ENCODE results near the gene DRD2.

DRD2 gene

GRCh38 chr11:113481672-113482071, 6.5 kb upstream of the DRD2 start:
- no peak for DNase-seq

- no peak for DNase-seq
Measured at GRCh38 chr11:113481226-113481625, 6.0 kb upstream of the DRD2 start.

GRCh38 chr11:113477321-113477720, 2.1 kb upstream of the DRD2 start:
- no peak for DNase-seq

GRCh38 chr11:113476553-113476952, 1.4 kb upstream of the DRD2 start:
- no peak for DNase-seq

- DNase-seq = peak; percentile 81
Measured at GRCh38 chr11:113474362-113475159, 637 bp downstream of the DRD2 start.

GRCh38 chr11:113473983-113474361, 1.2 kb downstream of the DRD2 start:
- DNase-seq = no peak

GRCh38 chr11:113472471-113472870, 2.7 kb downstream of the DRD2 start:
- DNase-seq = no peak

- DNase-seq = no peak
Measured at GRCh38 chr11:113470233-113470632, 5.0 kb downstream of the DRD2 start.

GRCh38 chr11:113468726-113469345, 6.4 kb downstream of the DRD2 start:
- DNase-seq = no peak

- no peak for DNase-seq
Measured at GRCh38 chr11:113467545-113467944, 7.7 kb downstream of the DRD2 start.

GRCh38 chr11:113465786-113466185, 9.4 kb downstream of the DRD2 start:
- no peak for DNase-seq

- DNase-seq = no peak
Measured at GRCh38 chr11:113464416-113464815, 10.8 kb downstream of the DRD2 start.

GRCh38 chr11:113462830-113463229, 12.4 kb downstream of the DRD2 start:
- no peak for DNase-seq

- no peak for DNase-seq
Measured at GRCh38 chr11:113461639-113462038, 13.6 kb downstream of the DRD2 start.

- no peak for DNase-seq
Measured at GRCh38 chr11:113460469-113460868, 14.7 kb downstream of the DRD2 start.

GRCh38 chr11:113458189-113458588, 17.0 kb downstream of the DRD2 start:
- DNase-seq = no peak

GRCh38 chr11:113457784-113458183, 17.4 kb downstream of the DRD2 start:
- no peak for DNase-seq

GRCh38 chr11:113454455-113454854, 20.7 kb downstream of the DRD2 start:
- no peak for DNase-seq

GRCh38 chr11:113449743-113450142, 25.5 kb downstream of the DRD2 start:
- DNase-seq = no peak

GRCh38 chr11:113448316-113448677, 26.9 kb downstream of the DRD2 start:
- no peak for DNase-seq

GRCh38 chr11:113447621-113448315, 27.4 kb downstream of the DRD2 start:
- DNase-seq = no peak

GRCh38 chr11:113446938-113447337, 28.3 kb downstream of the DRD2 start:
- DNase-seq = no peak

- no peak for DNase-seq
Measured at GRCh38 chr11:113446112-113446511, 29.1 kb downstream of the DRD2 start.

GRCh38 chr11:113444502-113445123, 30.6 kb downstream of the DRD2 start:
- DNase-seq = no peak
